HepG2 (cell line): Measurements from ENCODE around the gene GSK3B. TPM values are rescaled to one million over a fixed set of nuclear protein-coding genes. Genes with fewer than 3 reads are reported as not detected.

Source experiments
- CCDC6 ChIP-seq: sonication (generic); formaldehyde crosslinking; IDR thresholded peaks from 2 replicates; pipeline ENCODE4 v1.8.1; 2022; ENCODE audit warnings: mild to moderate bottlenecking, missing genetic modification reagents, moderate library complexity
- EP300 ChIP-seq, 3 experiments: sonication (generic) in 1 of 3; formaldehyde crosslinking in 1 of 3; IDR thresholded peaks; 2 replicates each; pipeline versions ENCODE4 v1.5.1 to v1.6.1; 2011 to 2020; ENCODE audit warnings: low read depth in 2 of 3, low read length in 2 of 3, borderline replicate concordance in 1 of 3, improper control_type of control experiment in 1 of 3, mild to moderate bottlenecking in 1 of 3, missing genetic modification reagents in 1 of 3, moderate library complexity in 1 of 3
- HDAC6 ChIP-seq: fragments of 200-600 bp; sonication (generic); IDR thresholded peaks from 2 replicates; pipeline ENCODE4 v1.7.0; 2017; ENCODE audit warnings: mild to moderate bottlenecking, antibody characterized with exemption, low read length, low read depth
- KAT8 ChIP-seq: IDR thresholded peaks from 2 replicates; pipeline ENCODE4 v1.6.1; 2016; ENCODE audit warnings: missing genetic modification reagents, missing compliant biosample characterization
- KDM6A ChIP-seq: IDR thresholded peaks from 2 replicates; pipeline ENCODE4 v1.6.1; 2016; ENCODE audit warnings: low read depth
- PRPF4 ChIP-seq: fragments of 200-400 bp; formaldehyde crosslinking; IDR thresholded peaks from 2 replicates; pipeline ENCODE4 v1.6.1; 2016; ENCODE audit warnings: low read length, low read depth; ENCODE audit not compliant: poor library complexity, severe bottlenecking
- REL ChIP-seq: sonication (generic); formaldehyde crosslinking; conservative IDR thresholded peaks from 2 replicates; pipeline ENCODE4 v1.8.0; 2022; ENCODE audit warnings: mild to moderate bottlenecking, missing genetic modification reagents, moderate library complexity
- ZKSCAN8 ChIP-seq: IDR thresholded peaks from 2 replicates; pipeline ENCODE4 v1.6.1; 2016; ENCODE audit warnings: borderline replicate concordance, missing genetic modification reagents, missing compliant biosample characterization
- ZNF180 ChIP-seq: sonication (generic); formaldehyde crosslinking; IDR thresholded peaks from 2 replicates; pipeline ENCODE4 v1.4.0; 2020; ENCODE audit warnings: low read depth, missing genetic modification reagents, borderline replicate concordance
- ZNF225 ChIP-seq: sonication (generic); formaldehyde crosslinking; IDR thresholded peaks from 2 replicates; pipeline ENCODE4 v1.4.0; 2020; ENCODE audit warnings: mild to moderate bottlenecking, missing genetic modification reagents
- ZNF280D ChIP-seq: sonication (generic); formaldehyde crosslinking; IDR thresholded peaks from 2 replicates; pipeline ENCODE4 v1.5.1; 2020; ENCODE audit warnings: mild to moderate bottlenecking, missing genetic modification reagents
- ZNF567 ChIP-seq: sonication (generic); formaldehyde crosslinking; IDR thresholded peaks from 2 replicates; pipeline ENCODE4 v1.8.1; 2023; ENCODE audit warnings: mild to moderate bottlenecking, missing genetic modification reagents, borderline replicate concordance
- ZNF782 ChIP-seq: sonication (generic); formaldehyde crosslinking; IDR thresholded peaks from 2 replicates; pipeline ENCODE4 v1.4.0; 2020; ENCODE audit warnings: missing genetic modification reagents, mild to moderate bottlenecking, borderline replicate concordance
- polyA plus RNA-seq, 8 experiments: library from polyadenylated mRNA; depleted of rRNA in 3 of 8; stranded (reverse) in 7 of 8; unstranded in 1 of 8; fragments of >200 nt; fragmentation: Illumina TruSeq in 4 of 8; extraction: Trizol in 4 of 8; gene quantifications; 2 replicates each; pipeline versions ENCODE4 v1.2.1 to v1.2.3, GENCODE V29; 2011 to 2016; ENCODE audit warnings: low read depth in 4 of 8, missing spikeins in 1 of 8, mixed read lengths in 1 of 8; ENCODE audit not compliant: insufficient read depth in 1 of 8
- total RNA-seq, 5 experiments: library from RNA; depleted of rRNA; stranded (reverse); fragments of >200 nt; fragmentation: Illumina TruSeq; extraction: Trizol; gene quantifications; 2 replicates each; pipeline ENCODE4 v1.2.3, GENCODE V29; 2016; ENCODE audit warnings: low read depth in 1 of 5
- TF ChIP-seq, protein P1 (sequence below): sonication (generic); formaldehyde crosslinking; IDR thresholded peaks from 2 replicates; pipeline ENCODE4 v1.8.1; 2023; ENCODE audit warnings: missing genetic modification reagents, inconsistent platforms, borderline replicate concordance
- TF ChIP-seq, protein P2 (sequence below): IDR thresholded peaks from 2 replicates; pipeline ENCODE4 v1.6.1; 2016; ENCODE audit warnings: low read depth, missing genetic modification reagents, missing compliant biosample characterization
- TF ChIP-seq, protein P3 (sequence below): sonication (generic); formaldehyde crosslinking; conservative IDR thresholded peaks from 2 replicates; pipeline ENCODE4 v1.4.0; 2020; ENCODE audit warnings: missing genetic modification reagents

GSK3B gene
- total and polyA plus RNA-seq, 2 of the 13 experiments (the other 11 are each of a cell fraction or from before 2014, with no cell fraction given) = 22.3 to 30.1 TPM

DNA sequence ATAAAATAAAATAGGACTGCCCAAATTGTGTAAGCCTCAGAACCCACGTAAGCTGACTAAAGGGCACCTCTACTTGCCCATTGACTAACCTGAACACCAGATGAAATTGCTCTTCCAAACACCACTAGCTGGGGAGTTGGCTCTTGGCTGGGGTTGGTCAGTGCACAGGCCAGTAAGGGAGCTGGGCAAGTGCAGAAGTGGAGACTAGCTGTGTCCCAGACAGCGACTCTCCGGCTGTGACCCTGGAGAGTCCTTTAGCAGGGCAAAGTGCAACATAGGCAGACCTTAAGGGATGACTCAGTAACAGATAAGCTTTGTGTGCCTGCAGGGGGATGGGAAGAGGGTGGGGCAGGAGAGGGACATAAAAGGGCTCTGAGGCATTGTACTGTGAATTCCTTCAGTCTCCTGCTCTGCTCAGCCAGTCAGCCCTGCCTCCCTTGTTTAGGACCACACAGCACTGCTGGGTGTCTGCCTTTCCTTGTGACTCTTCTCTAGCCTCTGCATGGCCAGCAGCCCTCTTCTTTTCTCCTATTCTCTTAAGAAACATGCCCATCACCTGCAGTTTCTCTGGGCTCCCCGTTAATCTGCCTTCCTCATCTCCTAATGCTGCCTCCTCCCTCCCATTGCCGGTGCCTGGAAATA, 299.2 kb downstream of the GSK3B start (continued):
- TF ChIP-seq, protein P1, sequence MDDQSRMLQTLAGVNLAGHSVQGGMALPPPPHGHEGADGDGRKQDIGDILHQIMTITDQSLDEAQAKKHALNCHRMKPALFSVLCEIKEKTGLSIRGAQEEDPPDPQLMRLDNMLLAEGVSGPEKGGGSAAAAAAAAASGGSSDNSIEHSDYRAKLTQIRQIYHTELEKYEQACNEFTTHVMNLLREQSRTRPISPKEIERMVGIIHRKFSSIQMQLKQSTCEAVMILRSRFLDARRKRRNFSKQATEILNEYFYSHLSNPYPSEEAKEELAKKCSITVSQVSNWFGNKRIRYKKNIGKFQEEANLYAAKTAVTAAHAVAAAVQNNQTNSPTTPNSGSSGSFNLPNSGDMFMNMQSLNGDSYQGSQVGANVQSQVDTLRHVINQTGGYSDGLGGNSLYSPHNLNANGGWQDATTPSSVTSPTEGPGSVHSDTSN (CRISPR knock-in tag) = no peak
- TF ChIP-seq ZKSCAN8 (CRISPR knock-in tag) (0 out of 2 replicates have a peak, but pooled peaks have one; percentile 33), HDAC6 (no peak), EP300 (IDR thresholded peaks at IDR 0.05; ENCODE audit: low read depth in 2 of 2, low read length in 2 of 2) (peak; percentile 63 to 94; a peak in 2 of 4 replicates), EP300 (CRISPR knock-in tag; IDR thresholded peaks at IDR 0.05; ENCODE audit: borderline replicate concordance) (peak; percentile 91), PRPF4 (no peak), ZNF782 (CRISPR knock-in tag) (no peak), ZNF567 (no peak), REL (CRISPR knock-in tag) (no peak), ZNF180 (0 out of 2 replicates have a peak, but pooled peaks have one; percentile 23), ZNF225 (CRISPR knock-in tag) (no peak), KAT8 (CRISPR knock-in tag) (peak; percentile 65), ZNF280D (CRISPR knock-in tag) (no peak), KDM6A (peak; percentile 94), CCDC6 (CRISPR knock-in tag) (no peak)
- TF ChIP-seq, protein P2, sequence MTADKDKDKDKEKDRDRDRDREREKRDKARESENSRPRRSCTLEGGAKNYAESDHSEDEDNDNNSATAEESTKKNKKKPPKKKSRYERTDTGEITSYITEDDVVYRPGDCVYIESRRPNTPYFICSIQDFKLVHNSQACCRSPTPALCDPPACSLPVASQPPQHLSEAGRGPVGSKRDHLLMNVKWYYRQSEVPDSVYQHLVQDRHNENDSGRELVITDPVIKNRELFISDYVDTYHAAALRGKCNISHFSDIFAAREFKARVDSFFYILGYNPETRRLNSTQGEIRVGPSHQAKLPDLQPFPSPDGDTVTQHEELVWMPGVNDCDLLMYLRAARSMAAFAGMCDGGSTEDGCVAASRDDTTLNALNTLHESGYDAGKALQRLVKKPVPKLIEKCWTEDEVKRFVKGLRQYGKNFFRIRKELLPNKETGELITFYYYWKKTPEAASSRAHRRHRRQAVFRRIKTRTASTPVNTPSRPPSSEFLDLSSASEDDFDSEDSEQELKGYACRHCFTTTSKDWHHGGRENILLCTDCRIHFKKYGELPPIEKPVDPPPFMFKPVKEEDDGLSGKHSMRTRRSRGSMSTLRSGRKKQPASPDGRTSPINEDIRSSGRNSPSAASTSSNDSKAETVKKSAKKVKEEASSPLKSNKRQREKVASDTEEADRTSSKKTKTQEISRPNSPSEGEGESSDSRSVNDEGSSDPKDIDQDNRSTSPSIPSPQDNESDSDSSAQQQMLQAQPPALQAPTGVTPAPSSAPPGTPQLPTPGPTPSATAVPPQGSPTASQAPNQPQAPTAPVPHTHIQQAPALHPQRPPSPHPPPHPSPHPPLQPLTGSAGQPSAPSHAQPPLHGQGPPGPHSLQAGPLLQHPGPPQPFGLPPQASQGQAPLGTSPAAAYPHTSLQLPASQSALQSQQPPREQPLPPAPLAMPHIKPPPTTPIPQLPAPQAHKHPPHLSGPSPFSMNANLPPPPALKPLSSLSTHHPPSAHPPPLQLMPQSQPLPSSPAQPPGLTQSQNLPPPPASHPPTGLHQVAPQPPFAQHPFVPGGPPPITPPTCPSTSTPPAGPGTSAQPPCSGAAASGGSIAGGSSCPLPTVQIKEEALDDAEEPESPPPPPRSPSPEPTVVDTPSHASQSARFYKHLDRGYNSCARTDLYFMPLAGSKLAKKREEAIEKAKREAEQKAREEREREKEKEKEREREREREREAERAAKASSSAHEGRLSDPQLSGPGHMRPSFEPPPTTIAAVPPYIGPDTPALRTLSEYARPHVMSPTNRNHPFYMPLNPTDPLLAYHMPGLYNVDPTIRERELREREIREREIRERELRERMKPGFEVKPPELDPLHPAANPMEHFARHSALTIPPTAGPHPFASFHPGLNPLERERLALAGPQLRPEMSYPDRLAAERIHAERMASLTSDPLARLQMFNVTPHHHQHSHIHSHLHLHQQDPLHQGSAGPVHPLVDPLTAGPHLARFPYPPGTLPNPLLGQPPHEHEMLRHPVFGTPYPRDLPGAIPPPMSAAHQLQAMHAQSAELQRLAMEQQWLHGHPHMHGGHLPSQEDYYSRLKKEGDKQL (CRISPR knock-in tag) = peak; percentile 41; the same call in 1 of the 2 replicates
- TF ChIP-seq, protein P3, sequence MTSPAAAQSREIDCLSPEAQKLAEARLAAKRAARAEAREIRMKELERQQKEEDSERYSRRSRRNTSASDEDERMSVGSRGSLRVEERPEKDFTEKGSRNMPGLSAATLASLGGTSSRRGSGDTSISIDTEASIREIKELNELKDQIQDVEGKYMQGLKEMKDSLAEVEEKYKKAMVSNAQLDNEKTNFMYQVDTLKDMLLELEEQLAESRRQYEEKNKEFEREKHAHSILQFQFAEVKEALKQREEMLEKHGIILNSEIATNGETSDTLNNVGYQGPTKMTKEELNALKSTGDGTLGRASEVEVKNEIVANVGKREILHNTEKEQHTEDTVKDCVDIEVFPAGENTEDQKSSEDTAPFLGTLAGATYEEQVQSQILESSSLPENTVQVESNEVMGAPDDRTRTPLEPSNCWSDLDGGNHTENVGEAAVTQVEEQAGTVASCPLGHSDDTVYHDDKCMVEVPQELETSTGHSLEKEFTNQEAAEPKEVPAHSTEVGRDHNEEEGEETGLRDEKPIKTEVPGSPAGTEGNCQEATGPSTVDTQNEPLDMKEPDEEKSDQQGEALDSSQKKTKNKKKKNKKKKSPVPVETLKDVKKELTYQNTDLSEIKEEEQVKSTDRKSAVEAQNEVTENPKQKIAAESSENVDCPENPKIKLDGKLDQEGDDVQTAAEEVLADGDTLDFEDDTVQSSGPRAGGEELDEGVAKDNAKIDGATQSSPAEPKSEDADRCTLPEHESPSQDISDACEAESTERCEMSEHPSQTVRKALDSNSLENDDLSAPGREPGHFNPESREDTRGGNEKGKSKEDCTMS (CRISPR knock-in tag) = no peak
